GM18873 (cell line): ENCODE measurements around the gene VWA8.

Source experiments
- ATAC-seq: cut with Tn5 transposase; IDR thresholded peaks from one replicate; pipeline ENCODE4 v1.9.1; 2021; ENCODE audit warnings: mild to moderate bottlenecking, moderate library complexity, moderate number of reproducible peaks; ENCODE audit not compliant: unreplicated experiment, low FRiP score

VWA8 gene

DNA sequence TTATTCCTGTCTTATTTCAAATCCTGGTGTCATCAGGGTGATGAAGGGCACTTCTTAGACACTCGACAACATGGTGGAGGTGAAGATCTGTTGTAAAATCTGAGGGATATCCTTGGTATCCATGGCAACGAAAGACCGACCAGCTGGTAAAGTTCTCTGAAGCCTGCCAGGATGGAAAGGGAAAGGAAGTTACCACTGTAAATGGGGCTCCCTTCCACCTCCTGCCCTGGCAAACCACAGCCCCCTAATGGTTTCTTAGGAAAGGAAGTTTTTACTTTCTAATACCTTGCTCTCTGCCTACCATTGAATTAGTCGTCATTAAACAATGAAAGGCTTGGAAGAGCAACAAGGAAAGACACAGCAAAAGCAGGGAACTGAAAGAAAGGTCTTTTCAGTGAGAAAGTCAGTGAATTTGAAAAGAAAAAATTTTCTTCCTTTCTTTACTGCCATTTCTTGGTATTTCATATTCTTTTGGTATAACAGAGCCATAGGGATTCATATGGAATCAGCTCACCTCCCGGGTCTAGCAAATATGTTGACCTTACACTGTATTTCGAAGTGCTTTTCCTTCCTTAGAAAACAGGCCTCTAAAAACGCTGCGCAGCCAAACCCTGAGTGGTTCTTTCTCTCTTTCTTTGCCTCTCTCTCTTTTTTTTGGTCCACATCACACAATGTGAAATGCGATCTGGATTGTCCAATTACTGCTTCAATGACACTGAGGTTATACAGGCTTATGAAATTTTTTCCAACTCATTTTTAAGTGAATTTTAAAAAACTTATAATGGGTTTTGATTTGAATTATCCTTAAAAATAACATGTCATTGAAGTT lies 392.6 kb downstream of the VWA8 start:
- no peak for ATAC-seq

DNA sequence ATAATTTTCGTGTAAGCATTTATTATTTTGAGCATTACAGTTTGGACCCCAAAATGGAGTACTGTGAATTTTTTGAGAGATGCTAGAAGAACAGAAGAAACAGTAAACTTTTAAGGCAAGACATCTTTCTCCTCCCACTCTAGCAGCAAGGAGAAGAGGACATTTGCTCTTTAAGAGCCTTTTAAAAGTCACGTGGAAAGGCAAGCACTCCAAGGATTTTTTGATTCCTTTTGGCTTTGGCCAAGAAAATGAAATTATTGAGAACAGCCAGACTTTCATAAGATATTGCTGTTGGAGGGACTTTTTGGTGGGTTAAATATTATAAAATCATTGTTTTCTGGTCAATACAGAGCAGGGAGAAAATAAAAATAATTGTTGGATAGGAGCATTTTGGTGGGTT lies 393.5 kb downstream of the VWA8 start:
- no peak for ATAC-seq

DNA sequence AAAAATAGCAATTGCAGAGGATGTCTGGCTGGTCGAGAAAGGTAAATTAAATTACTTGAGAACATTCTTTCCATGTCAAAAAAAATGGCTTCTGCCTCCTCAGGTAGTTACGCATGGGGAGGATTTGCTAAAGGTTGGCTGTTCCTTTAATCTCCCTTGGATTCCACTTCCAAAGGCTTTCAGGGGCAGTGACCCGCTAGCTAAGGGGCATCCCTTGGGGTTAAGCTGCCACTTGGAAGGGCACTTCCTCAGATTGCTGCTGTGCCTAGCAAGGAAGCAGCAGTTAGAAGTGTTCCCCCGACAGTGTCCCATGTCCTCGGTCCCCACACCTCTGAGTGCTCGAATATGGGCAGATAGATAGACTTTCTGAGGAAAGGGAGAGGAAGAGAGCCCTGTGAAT lies 395.1 kb downstream of the VWA8 start:
- no peak for ATAC-seq

DNA sequence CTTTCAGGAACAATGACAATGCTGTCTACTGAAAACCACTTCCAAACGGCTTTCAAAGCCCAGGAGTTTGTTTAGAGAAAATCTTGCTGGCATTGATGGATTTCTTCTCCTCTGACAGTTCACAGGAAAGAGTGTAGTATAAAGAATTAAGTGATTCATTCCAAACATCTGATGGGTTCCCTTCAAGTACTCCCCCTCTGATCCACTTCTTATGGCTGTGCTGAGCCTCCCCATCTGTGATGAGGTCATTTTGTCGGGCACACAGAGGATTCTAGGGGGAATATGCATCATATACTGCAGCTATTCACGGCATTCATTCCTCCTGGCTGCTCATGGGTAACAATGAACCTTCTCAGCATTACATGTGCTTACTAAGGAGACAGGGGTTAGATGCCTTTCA lies 395.7 kb downstream of the VWA8 start:
- ATAC-seq: no peak

DNA sequence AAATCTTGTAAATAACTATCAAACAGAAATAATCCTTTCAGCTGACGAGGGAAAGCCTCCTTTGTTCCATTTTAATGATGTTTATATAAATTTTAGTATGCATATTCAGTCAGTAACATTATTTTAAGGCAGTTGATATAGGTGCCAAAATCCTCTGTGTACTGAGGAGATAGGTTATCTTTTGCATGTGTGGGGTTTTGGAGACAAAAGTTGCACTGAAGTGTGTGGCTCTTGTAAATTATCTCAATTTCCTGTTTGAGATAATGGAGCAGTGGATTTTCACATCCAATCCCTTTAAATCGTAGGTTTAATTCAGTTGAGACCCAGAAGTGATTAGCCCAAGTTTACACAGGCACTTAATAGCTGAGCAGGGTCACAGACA lies 396.9 kb downstream of the VWA8 start:
- ATAC-seq: no peak

DNA sequence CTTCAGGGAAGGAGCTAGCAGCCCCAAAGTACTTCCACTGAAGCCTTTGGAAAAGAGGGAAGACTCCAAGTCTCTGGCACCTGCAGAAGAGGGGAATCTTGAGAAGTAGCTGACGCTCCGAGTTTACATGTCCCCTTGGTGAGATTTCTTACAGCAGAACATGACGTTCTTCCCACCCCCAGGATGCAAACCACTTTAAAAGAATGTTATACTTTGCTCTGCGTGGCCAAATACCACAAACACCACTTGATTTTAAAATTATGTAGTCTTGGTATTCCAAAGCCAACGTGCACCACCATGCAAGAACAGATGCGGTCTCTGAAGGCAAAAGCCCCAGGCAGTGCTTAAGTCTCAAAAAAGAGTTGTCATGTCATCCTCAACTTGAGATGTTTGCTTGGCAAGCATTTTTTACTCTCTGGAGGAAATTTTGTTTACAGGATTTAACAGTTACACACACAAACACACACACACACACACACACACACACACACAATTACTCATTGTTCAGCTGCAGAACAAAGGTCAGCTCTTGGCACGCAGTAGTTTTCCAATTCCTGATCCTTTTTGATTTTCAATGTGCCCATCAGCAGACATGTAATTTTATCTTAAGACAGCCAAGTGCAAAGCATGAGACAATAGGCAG lies 397.4 kb downstream of the VWA8 start:
- no peak for ATAC-seq

DNA sequence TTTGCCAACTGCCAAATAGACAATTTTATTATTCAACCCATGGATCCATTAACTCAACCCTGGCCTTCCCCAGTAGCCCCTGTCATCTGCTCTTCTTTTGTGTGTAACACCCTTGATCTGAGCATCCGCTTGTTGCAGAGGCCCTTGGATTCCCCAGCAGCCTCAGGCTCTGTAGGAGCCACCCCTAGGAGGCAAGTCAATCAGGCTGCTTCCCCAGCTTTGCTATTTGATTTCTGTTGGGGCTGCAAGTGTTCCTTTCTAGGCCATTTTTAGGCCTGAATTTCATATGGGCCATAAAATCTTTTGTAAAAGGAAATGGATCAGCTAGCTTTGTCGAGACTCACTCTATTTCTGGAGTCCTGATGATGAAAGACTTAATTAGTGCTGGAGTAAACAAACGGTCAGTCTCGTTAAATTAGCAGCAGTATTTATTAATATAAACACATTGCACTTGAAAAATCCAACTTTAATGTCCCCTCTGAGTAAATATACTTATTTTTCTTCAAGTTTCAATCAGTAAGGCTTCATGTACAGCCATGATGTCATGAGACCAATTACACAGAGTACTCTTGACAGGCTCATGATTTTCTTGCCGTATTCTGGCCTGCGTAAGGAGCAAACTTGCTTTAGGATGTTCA lies 398.2 kb downstream of the VWA8 start:
- no peak for ATAC-seq

DNA sequence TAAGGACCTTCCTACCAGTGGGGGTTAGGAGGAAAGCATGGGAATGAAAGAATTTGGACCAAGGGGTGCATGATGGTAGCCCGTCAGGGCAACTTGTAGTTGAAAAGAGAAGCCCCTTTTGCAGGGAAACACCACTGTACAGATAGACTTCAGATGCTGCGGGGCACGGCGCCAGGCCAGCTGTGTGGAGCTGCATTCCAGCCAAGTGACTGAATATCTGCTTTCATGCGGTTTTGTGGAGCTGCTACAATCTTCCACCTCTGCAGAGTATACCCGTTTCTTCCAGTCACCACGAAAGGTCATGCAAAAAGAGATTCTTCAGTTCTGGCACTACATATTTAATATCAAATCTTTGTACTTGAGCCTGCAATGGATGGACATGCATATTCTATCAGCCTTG lies 398.8 kb downstream of the VWA8 start:
- ATAC-seq: no peak

DNA sequence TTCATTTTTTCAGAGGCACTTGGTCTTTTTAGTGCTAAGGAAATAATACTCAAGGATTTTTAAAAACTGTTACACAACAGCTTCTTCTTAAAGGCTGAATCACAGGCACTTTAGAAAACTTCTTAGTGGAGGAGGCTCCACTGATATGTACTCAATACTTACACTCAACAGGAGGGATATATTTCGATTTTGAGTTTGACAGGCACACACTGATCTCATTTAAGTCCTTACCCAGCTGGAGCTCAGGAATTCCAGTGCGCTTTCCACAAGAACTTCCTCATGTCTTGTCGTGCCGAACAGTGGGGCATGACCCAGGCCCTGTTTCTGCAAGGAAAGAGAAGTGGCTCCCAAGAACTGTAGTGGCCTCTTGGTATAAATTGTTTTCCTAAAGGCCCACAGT lies 399.7 kb downstream of the VWA8 start:
- no peak for ATAC-seq

DNA sequence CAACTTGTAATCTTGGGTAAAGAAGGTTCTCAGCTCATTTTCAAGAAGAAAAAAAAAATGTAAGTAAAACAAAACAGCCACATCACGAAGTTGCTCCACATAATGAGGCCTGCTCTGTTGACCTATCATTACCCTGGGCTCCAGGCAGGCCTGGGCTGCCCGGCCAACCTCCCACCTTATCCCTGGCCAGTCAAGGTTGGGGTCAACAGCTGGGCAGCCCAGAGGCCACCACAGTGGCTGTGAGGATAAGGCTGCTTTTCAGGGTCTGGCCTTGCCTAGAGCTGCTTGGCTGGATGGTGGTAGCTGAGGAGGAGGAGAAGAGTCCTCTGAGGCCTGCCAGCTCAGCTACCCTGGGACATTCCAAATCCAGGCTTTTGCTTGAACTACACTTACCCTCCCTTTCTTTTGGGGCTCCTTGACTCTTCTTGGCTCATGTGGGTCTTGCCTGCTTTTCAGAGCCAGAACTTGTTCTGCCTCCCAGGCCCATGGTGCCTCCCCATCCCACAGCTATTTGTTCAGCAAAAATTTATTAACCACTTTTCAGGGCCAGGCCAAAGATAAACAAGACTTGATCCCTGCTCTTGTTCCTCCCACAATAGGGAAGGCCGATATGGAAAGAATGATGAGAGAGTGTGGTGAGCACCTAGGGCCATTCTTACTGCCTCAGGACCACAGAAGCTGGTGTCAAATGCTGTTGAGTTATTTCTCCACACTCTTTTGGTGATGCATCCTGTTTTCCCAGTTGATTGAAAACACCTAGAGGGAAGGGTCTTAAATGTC lies 401.9 kb downstream of the VWA8 start:
- ATAC-seq: no peak

DNA sequence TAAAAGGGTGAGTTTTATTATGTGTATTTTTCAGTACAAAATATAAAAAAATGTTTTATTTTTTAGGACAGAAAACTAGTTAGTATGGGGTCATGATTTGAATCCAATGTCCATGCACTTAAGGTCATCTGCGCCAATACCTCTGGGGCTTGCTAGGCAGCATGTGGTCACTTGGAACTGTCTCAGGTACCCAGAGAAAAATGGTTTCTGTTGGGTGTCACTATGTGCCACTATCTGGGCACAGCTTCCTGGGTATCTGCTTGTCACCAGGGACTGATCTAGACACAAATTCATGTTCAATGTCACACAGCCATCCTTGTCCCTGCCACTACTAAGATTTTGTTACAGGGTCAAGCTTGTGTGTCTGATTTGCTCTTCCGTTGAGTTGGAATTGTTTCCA lies 403.2 kb downstream of the VWA8 start:
- ATAC-seq: no peak

DNA sequence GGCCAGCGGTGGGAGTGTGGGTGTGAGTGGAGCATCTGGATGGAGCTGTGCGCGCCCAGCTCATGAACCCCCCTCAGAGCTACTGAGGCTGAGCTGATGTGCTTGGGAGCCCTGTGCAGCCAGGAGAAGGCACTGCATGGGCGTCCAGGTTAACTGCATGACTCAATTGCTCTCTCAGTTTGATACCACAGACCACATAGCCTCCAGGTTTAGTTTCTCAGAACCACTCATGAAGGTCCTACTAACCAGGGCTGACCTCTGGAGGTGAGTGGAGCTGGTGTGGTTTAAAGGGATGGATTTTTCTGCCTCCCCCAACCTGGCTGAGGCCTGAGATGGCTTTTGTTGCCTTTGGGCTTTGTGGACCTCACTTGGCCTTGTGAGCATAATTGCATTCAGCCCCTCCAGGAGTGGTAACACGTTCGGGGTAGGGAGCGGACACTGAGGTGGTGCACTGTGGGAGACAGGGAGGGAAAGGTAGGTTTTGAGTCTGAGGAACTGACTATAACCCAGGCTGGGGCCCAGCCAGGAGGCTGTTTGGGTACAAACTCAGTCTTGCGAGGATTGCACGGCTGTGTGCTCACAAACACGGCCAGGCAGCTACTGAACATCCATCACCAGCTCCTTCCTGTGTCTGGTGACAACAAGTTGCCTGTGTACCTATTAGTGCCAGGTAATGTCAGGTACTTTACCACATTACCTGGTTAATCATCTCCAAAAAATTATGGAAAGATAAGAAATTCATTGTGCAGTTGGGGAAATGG lies 406.1 kb downstream of the VWA8 start:
- ATAC-seq: peak; percentile 85

DNA sequence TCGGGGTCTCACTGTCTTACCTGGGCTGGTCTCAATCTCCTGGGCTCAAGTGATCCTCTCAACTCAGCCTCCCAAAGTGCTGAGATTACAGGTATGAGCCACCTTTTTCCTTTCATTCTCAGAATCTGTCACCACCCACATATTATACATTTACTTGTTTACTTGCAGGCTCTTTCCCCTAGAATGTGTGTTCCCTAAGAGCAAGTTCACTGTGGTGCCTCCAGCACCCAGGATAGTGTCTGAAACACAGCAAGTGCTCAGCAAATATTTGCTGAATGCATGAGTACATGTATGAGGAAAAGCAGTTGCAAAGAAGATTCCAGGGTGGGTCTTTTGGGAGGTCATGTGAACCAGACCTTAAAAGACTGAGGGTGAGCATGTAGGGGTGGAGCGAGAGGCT lies 406.7 kb downstream of the VWA8 start:
- ATAC-seq: no peak

DNA sequence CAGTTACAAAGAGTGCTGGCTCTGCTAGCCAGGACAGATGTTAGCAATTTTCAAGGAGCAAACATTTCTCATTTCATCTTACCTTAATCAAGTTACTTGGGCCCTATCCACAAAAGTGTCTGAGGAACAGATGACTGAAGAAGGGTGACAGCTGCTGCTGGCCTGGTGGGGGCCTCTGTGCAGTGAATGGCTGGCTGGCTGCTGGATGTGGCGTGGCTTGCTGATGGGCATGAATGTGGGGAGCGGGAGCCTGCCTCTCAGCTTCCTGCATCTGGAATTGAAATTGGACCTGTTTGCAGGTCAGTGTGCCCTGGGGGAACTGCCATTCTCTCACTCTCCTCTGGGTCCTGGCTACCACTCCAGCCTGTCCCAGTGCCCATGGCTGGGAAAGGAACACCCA lies 408.9 kb downstream of the VWA8 start:
- no peak for ATAC-seq

DNA sequence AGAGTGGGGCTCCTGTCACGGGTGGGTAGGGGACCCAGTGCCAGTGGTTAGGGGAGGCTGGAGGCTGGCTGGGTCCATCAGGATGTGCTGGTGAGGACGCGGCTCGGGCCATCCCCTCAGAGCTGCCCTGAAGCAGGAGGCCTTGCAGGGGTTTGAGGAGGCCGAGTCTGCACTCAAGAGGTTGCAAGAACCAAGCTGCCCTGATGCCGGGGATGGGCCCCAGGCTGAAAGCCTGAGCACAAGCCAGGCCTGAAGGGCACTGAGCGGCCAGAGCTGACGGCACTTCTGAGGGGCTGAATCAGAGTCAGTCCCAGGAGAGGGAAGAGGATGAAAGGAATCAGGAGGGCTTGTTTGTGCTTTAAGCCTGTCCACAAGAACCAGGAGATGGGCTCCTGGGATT lies 410.6 kb downstream of the VWA8 start:
- ATAC-seq: no peak

DNA sequence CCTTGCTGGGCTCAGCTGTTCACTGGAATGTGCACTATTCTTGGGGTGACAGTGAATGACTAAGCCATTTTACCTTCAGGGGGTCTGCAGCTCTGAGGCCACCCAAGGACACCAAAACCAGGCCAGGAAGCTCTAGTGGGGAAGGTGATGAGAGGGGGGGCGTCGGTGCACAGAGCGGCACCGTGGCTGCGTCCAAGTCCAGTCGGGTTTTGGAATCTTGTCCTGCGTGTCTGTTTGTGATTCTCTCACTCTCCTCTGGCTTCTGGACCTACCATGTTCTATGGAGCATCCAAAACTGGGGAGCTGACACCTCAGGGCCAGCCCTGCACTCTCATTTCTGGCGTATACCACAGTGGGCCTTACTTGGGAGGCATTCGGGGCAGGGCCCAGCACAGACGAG lies 411.4 kb downstream of the VWA8 start:
- no peak for ATAC-seq

DNA sequence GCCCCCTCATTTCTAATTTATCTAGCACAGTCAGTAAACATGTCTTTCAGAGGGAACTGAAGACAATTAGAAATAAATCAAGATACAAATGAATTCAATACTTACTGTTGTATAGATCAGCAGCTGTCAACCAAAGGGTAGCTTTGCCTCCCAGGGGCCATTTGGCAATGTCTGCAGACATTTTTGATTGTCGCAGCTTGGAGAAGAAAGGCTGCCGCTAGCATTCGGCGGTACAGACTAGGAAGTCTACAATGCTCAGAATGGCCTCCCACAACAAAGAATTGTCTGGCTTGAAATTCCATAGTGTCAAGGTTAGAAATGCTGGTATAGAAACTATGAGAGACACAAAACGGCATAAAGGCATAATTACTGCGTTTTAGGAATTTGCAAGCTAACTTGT lies 412.0 kb downstream of the VWA8 start:
- no peak for ATAC-seq

DNA sequence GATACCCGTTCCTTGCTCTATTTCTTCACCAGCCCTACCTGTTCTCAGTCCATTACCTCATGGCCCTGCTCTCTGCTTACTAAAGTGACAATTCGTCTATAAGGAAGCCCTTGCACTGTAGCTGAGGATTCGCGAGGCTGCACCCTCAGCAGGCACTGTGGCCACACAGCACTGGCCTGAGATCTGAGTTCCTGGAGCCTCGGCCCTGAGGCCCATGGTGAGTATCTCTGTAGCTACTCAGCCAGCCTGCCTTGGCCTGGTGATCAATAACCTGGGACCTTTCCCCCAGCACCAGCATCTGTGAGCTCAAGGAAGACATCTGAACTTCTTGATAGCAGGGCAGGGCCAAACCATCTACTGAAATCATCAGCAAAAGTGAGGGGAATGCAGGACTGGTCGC lies 412.9 kb downstream of the VWA8 start:
- no peak for ATAC-seq

DNA sequence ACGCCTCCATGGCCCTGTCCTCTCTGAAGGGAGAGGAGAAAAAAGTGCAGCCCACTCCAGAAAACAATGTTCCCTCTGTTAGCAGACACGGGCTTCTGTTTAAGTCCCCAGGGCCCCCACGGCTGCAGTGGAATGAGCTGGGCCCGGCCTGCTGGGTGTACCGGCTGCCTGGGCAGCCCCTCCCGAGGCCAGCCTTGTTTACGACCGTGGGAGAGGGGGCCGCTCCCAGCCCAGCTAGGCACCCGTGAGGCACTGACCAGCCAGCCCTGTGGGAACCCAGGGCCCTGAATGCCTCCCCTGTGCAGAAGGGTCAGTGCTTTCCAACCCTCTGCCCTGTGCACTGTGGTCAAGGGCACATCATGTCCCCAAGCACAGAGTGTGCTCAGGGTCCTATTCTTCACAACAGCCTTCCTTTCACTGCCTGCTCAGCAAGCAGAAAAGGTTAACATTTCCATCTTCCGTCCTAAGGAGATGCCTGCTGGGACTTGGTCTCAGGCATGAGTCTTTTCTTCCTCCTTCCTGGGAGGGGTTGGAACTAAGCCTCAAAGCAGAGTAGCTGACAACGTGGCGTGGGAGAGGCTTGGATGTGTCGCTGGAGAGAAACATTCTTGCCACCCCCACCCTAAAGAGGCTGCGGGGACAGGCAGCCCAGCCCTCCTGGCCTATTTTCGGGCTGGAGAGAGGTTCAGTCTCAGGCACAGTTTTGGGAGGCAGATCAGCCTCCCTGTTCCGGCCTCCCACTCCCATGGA lies 413.5 kb downstream of the VWA8 start:
- ATAC-seq: no peak
